Esophagus muscularis mucosa (tissue), 3 donors: ENCODE results near the gene TRIB2.

Source experiments
- CTCF ChIP-seq, 3 experiments: fragments of 200-600 bp in 2 of 3; fragments of 450-650 bp in 1 of 3; sonication (generic) in 2 of 3; IDR thresholded peaks; one replicate each; pipeline ENCODE4 v1.5.1; 2017 to 2019; ENCODE audit warnings: antibody characterized with exemption in 3 of 3, mild to moderate bottlenecking in 2 of 3, moderate library complexity in 1 of 3
- POLR2AphosphoS5 ChIP-seq, 2 donors: sonication (generic); formaldehyde crosslinking; IDR thresholded peaks; one replicate each; pipeline ENCODE4 v1.6.1; 2017; ENCODE audit warnings: antibody characterized with exemption in 2 of 2

- TF ChIP-seq CTCF (IDR thresholded peaks at IDR 0.05) (no peak), POLR2AphosphoS5 (IDR thresholded peaks at IDR 0.05) (no peak)
Observed at GRCh38 chr2:12693509-12693908, 23.2 kb upstream of the TRIB2 start.
